ENCODE measurements around the gene CNOT6. TPM values are rescaled to one million over a fixed set of nuclear protein-coding genes. Genes with fewer than 3 reads are reported as not detected.

The CNOT6 gene
- polyA plus RNA-seq, 6 donors from 2014 or later: 0.84 to 8.8 (median 6.3) TPM

DNA sequence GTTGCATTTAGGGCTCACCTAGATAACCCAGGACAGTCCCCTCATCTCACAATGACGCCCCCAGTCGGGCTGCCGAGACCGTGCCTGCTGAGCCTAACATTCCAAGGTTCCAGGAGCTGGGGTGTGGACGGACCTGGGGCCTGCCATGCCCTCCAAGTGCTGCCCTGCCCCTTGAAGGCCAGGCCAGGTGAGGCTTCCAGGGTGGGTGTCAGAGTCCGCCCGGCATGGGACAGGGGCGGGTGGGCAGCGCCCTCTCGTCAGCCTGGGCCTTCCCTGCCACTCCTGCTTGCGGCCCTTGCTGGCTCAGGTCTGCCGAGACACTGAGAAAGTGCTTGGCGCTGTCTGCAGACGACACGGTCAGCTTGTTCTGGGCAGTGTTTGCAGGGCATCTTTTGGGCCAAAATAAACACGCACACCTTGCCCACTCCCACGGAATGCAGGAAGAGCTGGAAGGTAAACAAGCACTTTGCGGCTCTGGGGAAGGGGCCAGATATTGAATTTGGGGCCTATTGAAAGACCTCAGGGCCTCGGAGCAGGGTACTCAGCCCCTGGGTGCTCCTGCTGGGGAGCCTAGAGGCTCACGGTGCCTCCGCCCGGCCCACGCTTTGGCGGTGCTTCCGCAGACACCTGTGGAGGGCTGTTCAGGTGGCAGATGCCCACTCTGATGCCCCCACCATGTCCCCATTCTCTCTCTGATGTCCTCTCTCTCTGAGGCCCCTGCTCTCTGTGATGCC, 101.4 kb downstream of the CNOT6 start:
- peaks cover 4 to 5% (median 4%) of the 10 kb centered on the region in 3 donors for H3K4me1 Mint-ChIP-seq
- no peak overlapping the region for H3K27ac Mint-ChIP-seq
- no peak for DNase-seq
- H3K9me3 Mint-ChIP-seq: peaks cover 0 to 4% (median 0%) of the 10 kb centered on the region in 7 donors
- H3K36me3 Mint-ChIP-seq: peaks cover 0 to 8% of the 10 kb centered on the region in 2 donors
- peaks cover 18 to 32% (median 29%) of the 10 kb centered on the region in 3 donors for H3K27me3 Mint-ChIP-seq
- no peak for ATAC-seq (ENCODE audit: low read depth in 2 of 2)
- H3K4me3 Mint-ChIP-seq: no peak overlapping the region

DNA sequence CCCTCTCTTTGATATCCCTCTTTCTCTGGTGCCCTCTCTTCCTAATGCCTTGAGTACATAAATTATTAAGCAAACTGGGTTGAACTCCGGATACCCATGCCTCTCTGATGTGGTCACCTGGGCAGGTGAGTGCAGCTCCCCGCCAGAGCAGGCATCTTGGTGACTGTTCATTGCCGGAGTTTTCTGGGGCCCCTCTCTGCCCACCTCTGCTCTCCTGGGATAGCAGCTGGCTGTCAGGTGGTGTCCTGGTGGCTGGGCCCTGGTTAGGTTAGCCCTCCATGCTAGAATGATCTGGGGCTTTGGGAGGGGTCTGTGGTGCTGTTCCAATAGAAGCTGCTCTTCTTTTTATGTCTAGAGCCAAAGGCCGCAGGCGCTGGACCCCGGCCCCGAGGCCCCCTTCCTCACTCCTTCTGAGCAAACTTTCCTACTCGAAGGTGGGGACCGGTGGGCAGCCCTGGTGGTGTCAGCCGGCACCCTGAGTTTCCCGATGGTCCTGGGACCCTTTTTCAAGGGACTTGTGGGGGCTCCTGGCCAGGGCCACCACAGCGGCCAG, 102.0 kb downstream of the CNOT6 start:
- Mint-ChIP-seq H3K4me1 (peaks cover 4 to 5% (median 4%) of the 10 kb centered on the region in 3 donors), H3K27ac (no peak overlapping the region), H3K36me3 (peaks cover 0 to 8% of the 10 kb centered on the region in 2 donors), H3K9me3 (peaks cover 0 to 4% (median 0%) of the 10 kb centered on the region in 7 donors), H3K4me3 (no peak overlapping the region), H3K27me3 (peaks cover 18 to 32% (median 29%) of the 10 kb centered on the region in 3 donors)
- ATAC-seq (ENCODE audit: low read depth in 2 of 2) (no peak), DNase-seq (no peak)

DNA sequence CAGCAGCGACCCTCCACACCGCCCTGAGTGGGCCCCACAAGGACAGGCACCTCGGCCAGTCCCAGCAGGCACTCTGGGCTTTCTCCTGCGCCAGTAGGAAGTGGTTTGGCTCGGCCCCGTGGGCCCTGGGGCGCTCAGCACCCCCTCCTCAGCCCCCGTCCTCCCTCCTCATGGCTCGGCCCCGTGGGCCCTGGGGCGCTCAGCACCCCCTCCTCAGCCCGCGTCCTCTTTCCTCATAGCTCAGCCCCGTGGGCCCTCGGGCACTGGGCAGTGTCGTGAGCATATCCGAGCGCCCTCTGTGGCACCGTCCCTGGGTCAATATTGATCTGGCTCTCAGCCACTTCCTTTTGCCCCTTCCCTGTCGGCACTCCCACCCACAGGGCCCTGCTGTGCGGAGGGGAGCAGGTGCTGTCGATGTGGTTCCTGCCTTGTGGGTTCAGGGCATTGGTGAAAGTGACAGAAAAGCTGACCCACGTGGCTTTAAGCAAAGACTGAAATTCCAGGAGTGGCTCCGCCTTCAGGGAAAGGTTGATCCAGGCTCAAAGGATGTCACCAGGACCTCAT, 102.6 kb downstream of the CNOT6 start:
- H3K4me1 Mint-ChIP-seq: peaks cover 4 to 5% (median 4%) of the 10 kb centered on the region in 3 donors
- H3K27me3 Mint-ChIP-seq: peaks cover 18 to 31% (median 29%) of the 10 kb centered on the region in 3 donors
- peaks cover 0 to 8% of the 10 kb centered on the region in 2 donors for H3K36me3 Mint-ChIP-seq
- no peak for ATAC-seq (ENCODE audit: low read depth in 2 of 2)
- H3K4me3 Mint-ChIP-seq: no peak overlapping the region
- H3K27ac Mint-ChIP-seq: no peak overlapping the region
- DNase-seq: no peak
- peaks cover 0 to 4% (median 0%) of the 10 kb centered on the region in 7 donors for H3K9me3 Mint-ChIP-seq

DNA sequence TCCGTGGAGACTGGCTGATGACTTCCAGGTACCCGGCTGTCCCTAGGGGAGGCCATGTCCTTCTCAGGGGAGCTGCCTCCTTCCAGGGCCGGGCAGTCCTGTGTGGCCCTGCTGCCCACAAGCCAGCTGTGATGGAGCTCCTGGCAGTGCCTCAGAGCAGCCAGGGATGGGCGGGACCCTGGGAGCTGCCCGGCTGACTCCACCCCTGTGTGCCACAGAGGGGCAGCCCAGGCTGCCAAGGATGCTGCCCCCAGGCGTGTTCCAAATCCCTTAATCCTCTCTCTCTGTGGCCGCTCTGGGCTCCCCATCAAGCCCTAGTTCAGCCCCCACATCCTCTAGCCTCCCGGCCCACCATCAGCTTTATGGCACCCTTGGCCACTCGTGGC, 104.1 kb downstream of the CNOT6 start:
- no peak overlapping the region for H3K4me3 Mint-ChIP-seq
- no peaks in the 10 kb centered on the region for H3K4me1 Mint-ChIP-seq
- H3K36me3 Mint-ChIP-seq: no peaks in the 10 kb centered on the region
- peaks cover 0 to 4% (median 0%) of the 10 kb centered on the region in 7 donors for H3K9me3 Mint-ChIP-seq
- no peak overlapping the region for H3K27ac Mint-ChIP-seq
- H3K27me3 Mint-ChIP-seq: peaks cover 10 to 15% (median 15%) of the 10 kb centered on the region in 3 donors
- DNase-seq (no peak), ATAC-seq (ENCODE audit: low read depth in 2 of 2) (no peak)

DNA sequence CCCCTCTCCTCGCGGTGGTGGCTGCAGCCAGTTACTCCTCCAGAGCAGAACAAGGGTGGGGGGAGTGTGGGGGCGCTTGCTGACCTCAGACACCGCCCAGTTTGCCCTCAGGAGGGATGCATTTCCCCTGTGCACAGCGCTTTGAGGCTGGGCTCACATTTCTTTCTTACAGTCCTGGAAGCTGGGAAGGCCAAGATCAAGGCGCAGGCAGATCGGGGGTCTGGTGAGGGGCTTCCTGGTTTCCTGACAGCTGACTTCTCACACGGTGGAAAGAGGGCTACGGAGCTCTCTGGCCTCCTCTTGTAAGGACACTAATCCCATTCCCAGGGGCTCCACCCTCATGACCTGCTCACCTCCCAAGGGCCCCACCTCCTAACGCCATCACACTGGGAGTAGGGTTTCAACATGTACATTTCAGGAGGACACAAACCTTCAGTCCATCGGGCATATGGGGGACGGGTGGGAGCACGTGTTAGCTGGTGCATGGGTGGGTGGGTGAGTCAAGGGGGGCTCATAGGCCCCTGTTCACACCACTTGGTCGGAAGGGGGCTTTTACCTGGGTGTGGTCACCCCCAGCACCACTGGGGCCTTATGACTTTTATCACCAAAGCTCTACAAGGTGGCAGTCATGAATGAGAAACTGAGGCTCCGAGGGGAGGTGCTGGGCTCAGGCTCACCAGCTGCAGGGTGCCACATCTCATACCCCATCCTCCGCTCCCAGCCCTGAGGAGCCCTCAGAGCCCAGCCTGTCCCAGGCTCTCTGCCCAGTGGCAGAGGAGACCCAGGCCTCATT, 104.8 kb downstream of the CNOT6 start:
- no peak for DNase-seq
- no peak for ATAC-seq (ENCODE audit: low read depth in 2 of 2)
- Mint-ChIP-seq H3K4me1 (no peaks in the 10 kb centered on the region), H3K27me3 (peaks cover 6 to 8% (median 8%) of the 10 kb centered on the region in 3 donors), H3K9me3 (peaks cover 0 to 4% (median 0%) of the 10 kb centered on the region in 7 donors), H3K36me3 (no peaks in the 10 kb centered on the region), H3K4me3 (no peak overlapping the region), H3K27ac (no peak overlapping the region)

DNA sequence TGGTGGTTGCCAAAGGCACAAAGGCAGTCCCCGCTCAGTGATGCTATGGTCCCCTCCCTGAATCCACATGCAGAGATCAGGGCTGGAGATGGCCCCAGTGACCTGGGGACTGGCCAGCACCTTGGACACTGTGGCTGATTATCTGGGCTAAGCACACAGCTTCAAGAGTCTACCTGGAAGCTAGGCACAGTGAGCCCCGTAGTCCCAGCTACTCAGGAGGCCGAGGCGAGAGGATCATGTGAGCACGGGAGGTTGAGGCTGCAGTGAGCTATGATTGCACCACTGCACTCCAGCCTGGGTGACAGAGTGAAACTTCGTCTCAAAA, 105.4 kb downstream of the CNOT6 start:
- Mint-ChIP-seq H3K27me3 (peaks cover 3 to 8% (median 4%) of the 10 kb centered on the region in 3 donors), H3K27ac (no peak overlapping the region), H3K36me3 (no peaks in the 10 kb centered on the region), H3K4me3 (no peak overlapping the region), H3K9me3 (peaks cover 0 to 4% (median 0%) of the 10 kb centered on the region in 7 donors), H3K4me1 (no peaks in the 10 kb centered on the region)
- DNase-seq (no peak), ATAC-seq (ENCODE audit: low read depth in 2 of 2) (no peak)

DNA sequence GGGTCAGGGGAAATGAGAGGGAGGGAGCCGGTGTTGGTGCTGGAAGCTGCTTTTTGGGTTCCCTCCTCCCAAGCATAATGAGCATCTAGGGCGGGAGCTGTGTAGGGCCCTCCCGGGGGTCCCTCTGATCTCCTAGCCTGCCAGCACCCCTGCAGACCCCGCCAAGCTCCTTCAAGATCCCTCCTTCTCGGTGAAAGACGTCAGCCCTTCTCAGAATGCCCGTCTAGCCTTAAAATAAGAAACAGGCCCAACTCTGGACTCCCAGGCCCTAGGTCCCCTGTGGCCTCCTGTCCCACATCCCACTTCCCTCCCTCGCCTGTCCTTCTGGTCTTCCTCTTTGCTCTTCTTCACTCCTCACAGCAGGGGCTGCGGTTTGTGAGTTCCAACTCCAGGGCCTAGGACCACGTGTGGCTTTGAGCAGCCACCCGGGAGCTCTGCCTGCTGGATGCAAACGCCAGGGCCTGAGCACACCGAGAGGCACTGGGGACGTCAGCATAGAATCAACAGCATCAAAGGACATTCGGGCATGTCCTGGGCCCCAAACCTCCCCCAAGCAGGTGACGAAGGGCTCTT, 105.9 kb downstream of the CNOT6 start:
- Mint-ChIP-seq H3K9me3 (peaks cover 0 to 1% (median 0%) of the 10 kb centered on the region in 7 donors), H3K4me1 (no peaks in the 10 kb centered on the region), H3K27me3 (peaks cover 0 to 8% (median 4%) of the 10 kb centered on the region in 3 donors), H3K36me3 (no peaks in the 10 kb centered on the region), H3K27ac (no peak overlapping the region), H3K4me3 (no peak overlapping the region)
- DNase-seq: no peak
- no peak for ATAC-seq (ENCODE audit: low read depth in 2 of 2)

DNA sequence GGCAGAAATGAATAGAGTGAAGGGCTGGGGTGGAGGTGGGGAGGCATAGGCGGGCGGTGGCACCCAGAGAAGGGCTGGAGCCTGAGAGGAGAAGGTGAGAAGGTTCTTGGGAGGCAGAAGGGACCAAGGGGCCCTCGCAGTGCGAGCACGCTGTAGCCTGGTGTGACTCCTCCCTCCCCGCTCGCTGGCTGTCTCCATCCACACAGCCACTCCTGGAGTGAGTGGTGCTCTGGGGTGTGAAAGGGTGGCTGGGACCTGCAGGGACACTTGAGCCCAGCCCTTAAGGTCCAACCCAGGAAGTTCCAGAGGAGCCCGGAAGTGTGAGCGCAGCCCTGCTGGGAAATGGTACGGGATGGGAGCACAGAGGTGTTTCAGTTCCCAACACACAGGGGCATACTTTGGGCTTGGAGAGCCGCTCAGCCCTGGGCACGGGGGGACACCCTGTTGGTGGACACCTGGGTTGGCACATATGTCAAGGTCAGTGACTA, 106.4 kb downstream of the CNOT6 start:
- Mint-ChIP-seq H3K36me3 (no peaks in the 10 kb centered on the region), H3K4me3 (no peak overlapping the region)

DNA sequence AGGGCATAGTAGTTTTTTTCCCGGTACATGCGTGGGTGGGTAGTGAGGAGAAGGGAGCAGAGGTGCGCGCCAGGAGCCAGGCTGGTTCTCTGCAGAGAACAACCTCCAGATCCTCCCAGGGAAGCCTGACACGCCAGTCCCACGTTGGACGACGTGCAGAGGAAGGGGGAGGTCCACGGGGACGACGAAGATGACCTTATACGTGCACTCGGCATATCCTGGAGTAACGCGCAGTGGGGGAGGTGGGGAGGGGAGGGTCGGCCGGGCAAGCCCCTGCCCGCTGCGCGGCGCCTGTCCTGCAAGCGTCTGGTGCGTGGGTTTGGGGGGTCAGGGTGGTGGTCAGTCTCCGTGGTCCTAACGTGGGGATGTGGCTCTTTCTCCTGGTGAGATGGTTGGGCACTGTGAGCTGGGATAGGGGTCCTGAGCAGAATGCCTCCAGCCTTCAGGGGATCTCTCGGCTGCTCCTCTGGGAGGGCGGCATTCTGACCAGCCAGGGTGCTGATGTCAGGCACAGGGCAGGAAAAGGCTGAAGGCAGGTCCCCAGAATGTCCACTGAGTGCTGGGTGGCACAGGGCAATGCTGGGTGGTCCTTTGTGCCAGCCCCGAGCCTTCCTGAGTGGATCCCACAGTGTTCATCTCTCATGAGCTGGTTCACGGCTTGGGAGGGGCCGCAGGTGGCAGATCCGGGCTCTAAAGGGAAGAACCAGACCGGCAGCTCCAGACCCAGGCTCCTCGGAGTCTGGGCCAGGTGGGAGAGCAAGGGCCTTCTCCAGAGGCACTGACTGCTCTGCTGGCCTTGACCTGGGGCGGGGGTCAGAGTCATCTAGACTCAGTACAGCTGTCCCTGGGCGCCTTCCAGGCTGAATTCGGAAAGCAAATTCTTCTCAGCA, 107.7 kb downstream of the CNOT6 start:
- DNase-seq (no peak), ATAC-seq (ENCODE audit: low read depth in 2 of 2) (no peak)
- Mint-ChIP-seq H3K27me3 (peaks cover 0 to 8% (median 0%) of the 10 kb centered on the region in 3 donors), H3K4me1 (peaks cover 0 to 4% (median 0%) of the 10 kb centered on the region in 3 donors), H3K27ac (no peak overlapping the region), H3K36me3 (no peaks in the 10 kb centered on the region), H3K4me3 (no peak overlapping the region), H3K9me3 (no peaks in the 10 kb centered on the region)

More for the DNA sequence above, 106.4 kb downstream of the CNOT6 start:
- Mint-ChIP-seq H3K27ac (no peak overlapping the region), H3K9me3 (no peaks in the 10 kb centered on the region), H3K27me3 (peaks cover 0 to 8% (median 4%) of the 10 kb centered on the region in 3 donors), H3K4me1 (no peaks in the 10 kb centered on the region)
- DNase-seq (no peak), ATAC-seq (ENCODE audit: low read depth in 2 of 2) (no peak)

DNA sequence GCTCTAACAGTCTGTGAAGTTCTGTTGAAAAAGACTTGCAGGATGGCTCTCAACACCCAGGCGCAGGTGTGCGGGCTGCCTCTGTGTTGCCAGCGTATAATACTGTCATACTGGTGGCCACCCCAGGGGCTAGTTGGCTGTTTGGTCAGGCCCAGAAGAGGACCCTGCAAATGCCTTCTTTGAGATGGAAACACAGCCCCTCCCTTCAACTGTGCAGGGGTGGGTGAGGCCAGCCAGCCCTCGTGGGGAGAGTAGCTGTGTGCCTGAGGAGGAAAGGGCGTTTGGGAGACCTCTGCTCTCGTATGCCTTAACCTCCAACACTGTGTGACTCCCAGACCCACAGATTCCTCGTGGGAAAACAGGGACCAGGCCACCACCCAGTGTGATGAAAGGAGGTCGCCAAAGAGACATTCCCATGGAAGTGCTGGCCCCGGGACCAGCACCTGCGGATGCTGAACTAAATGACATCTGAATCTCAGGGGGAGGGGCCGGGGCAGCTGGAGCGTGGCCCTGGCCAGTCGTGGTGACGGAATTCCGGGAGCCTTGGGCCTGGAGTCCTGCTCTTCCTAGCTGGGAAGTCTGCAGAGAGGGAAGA, 108.4 kb downstream of the CNOT6 start:
- peaks cover 0 to 8% (median 0%) of the 10 kb centered on the region in 3 donors for H3K27me3 Mint-ChIP-seq
- no peaks in the 10 kb centered on the region for H3K9me3 Mint-ChIP-seq
- H3K4me1 Mint-ChIP-seq: peaks cover 0 to 4% (median 0%) of the 10 kb centered on the region in 3 donors
- H3K36me3 Mint-ChIP-seq: no peaks in the 10 kb centered on the region
- no peak overlapping the region for H3K4me3 Mint-ChIP-seq
- ATAC-seq (ENCODE audit: low read depth in 2 of 2) (no peak), DNase-seq (no peak)
- no peak overlapping the region for H3K27ac Mint-ChIP-seq

DNA sequence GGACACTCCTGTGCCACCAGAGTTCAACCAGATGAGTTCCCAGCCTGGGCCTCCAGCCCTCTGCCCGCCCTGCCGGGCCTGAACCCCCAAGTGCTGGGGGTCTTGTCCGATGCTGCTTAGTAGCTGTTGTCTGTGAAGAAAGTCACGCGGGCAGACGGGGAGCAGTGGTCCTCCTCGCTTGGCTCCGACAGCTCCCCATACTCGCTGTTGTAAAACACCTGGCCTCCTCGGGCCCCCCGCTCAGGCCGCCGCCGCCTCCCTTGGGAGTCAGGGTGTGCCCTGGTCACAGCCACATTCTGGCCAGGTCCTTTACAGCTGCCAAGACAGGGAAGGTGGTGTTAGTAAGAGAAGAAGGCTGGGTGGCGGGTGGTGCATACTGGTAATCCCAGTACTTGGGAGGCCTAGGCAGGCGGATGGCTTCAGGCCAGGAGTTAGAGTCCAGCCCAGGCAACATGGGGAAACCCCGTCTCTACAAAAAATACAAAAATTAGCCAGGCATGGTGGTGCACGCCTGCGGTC, 109.0 kb downstream of the CNOT6 start:
- Mint-ChIP-seq H3K27me3 (peaks cover 0 to 8% (median 0%) of the 10 kb centered on the region in 3 donors), H3K36me3 (no peaks in the 10 kb centered on the region), H3K4me1 (peaks cover 0 to 4% (median 0%) of the 10 kb centered on the region in 3 donors), H3K4me3 (no peak overlapping the region), H3K27ac (no peak overlapping the region), H3K9me3 (no peaks in the 10 kb centered on the region)
- DNase-seq: no peak
- no peak for ATAC-seq (ENCODE audit: low read depth in 2 of 2)

DNA sequence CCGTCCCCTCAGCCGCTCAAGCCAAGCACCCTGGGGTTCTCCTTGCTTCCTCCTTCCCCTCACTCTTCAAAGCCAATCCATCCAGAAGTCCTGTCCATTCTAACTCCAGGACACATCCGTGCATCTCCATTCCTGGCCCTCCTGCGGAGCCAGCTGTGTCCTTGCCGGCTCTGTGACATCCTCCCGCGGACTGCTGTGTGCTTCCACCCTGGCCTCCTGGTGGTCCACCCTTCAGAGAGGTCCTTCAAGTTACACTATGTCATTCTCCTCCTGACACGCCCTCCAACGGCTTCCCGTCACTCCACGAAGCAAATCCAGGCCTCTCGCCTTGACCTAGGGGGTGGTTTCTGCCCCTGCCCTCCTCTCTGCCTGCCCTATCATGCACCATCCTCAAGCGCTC, 110.1 kb downstream of the CNOT6 start:
- no peaks in the 10 kb centered on the region for H3K9me3 Mint-ChIP-seq
- no peaks in the 10 kb centered on the region for H3K36me3 Mint-ChIP-seq
- no peak overlapping the region for H3K4me3 Mint-ChIP-seq
- no peak for ATAC-seq (ENCODE audit: low read depth in 2 of 2)
- peaks cover 0 to 4% (median 0%) of the 10 kb centered on the region in 3 donors for H3K4me1 Mint-ChIP-seq
- peaks cover 0 to under 1% (median 0%) of the 10 kb centered on the region in 3 donors for H3K27me3 Mint-ChIP-seq
- no peak overlapping the region for H3K27ac Mint-ChIP-seq
- no peak for DNase-seq
